Activated naive CD8-positive, alpha-beta T cell (primary cell): ENCODE measurements around the gene CACNB3.
"Not testable (repeated sequence)": the region's sequence is repeated elsewhere in the genome, so short reads cannot be mapped to it uniquely, and the experiment has no call there.

Experiments
- H3K27ac Mint-ChIP-seq: one replicate; pipeline ENCODE4 v1.8.0; 2021; ENCODE audit warnings: mixed read lengths
- H3K27me3 Mint-ChIP-seq: one replicate; pipeline ENCODE4 v1.8.0; 2021; ENCODE audit warnings: mixed read lengths
- H3K36me3 Mint-ChIP-seq: one replicate; pipeline ENCODE4 v1.8.0; 2021; ENCODE audit warnings: mixed read lengths
- H3K4me1 Mint-ChIP-seq: one replicate; pipeline ENCODE4 v1.8.0; 2021; ENCODE audit warnings: low read depth, mixed read lengths
- H3K4me3 Mint-ChIP-seq: one replicate; pipeline ENCODE4 v1.8.0; 2021; ENCODE audit warnings: mild to moderate bottlenecking, mixed read lengths
- H3K9me3 Mint-ChIP-seq: one replicate; pipeline ENCODE4 v1.8.0; 2021; ENCODE audit warnings: low read depth, mixed read lengths

CACNB3 gene

DNA sequence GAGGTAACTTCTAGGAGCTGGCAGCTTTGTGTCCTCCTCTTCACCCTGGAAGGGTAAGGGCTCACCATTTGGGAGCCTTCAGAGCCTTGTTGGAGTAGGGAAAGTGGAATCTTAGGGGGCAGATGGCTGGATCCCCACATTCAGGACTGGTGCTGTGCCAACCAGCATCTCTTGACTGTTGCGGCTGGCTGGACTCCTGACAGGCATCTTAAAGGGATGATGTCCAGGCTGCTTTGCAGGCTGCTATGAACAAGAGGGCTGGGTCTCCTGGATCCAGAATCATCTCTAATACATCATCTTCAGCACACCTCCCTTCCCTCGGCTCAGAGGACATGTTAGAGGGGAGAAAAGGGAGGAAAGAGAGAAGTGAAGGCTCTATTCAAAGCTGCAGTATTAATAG, 4.4 kb downstream of the CACNB3 start:
- H3K9me3 Mint-ChIP-seq = no peaks in the 10 kb centered on the region
- no peak overlapping the region for H3K4me3 Mint-ChIP-seq
- no peaks in the 10 kb centered on the region for H3K36me3 Mint-ChIP-seq
- H3K27ac Mint-ChIP-seq = no peak overlapping the region
- H3K4me1 Mint-ChIP-seq = peaks cover 8% of the 10 kb centered on the region
- no peaks in the 10 kb centered on the region for H3K27me3 Mint-ChIP-seq

DNA sequence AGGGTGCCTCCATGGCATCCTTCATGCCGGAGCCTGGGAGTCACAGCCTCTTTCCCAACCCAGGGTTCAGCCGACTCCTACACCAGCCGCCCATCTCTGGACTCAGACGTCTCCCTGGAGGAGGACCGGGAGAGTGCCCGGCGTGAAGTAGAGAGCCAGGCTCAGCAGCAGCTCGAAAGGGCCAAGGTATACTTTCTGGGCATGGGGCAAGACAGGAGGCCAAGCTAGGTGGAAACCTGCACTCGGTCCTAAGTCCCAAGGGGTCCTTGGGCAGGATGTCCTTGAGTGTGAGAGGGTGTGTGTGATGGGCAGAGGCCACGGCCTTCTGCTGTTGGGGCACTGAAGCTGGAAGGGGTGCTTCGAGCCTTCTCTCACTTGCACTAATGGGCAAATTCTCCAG, 5.0 kb downstream of the CACNB3 start:
- no peaks in the 10 kb centered on the region for H3K27me3 Mint-ChIP-seq
- H3K27ac Mint-ChIP-seq = no peak overlapping the region
- no peaks in the 10 kb centered on the region for H3K36me3 Mint-ChIP-seq
- peaks cover 4% of the 10 kb centered on the region for H3K4me1 Mint-ChIP-seq
- no peaks in the 10 kb centered on the region for H3K9me3 Mint-ChIP-seq
- no peak overlapping the region for H3K4me3 Mint-ChIP-seq

DNA sequence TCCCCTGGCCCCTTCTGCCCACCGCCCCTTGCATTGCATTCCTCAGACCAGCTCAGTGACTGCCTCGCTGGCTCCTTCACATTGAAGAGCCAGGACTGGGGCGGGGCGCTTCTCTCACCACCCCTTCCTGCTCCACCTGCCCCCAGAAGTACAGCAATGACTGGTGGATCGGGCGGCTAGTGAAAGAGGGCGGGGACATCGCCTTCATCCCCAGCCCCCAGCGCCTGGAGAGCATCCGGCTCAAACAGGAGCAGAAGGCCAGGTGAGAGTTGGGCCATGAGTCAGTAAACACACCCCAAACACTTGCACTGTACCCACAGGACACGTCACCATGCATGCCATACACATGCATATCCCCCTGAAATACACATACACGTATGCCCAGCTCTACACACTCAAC, 5.8 kb downstream of the CACNB3 start:
- Mint-ChIP-seq H3K4me1 (no peaks in the 10 kb centered on the region), H3K9me3 (no peaks in the 10 kb centered on the region), H3K4me3 (no peak overlapping the region), H3K27ac (no peak overlapping the region), H3K36me3 (no peaks in the 10 kb centered on the region), H3K27me3 (no peaks in the 10 kb centered on the region)

DNA sequence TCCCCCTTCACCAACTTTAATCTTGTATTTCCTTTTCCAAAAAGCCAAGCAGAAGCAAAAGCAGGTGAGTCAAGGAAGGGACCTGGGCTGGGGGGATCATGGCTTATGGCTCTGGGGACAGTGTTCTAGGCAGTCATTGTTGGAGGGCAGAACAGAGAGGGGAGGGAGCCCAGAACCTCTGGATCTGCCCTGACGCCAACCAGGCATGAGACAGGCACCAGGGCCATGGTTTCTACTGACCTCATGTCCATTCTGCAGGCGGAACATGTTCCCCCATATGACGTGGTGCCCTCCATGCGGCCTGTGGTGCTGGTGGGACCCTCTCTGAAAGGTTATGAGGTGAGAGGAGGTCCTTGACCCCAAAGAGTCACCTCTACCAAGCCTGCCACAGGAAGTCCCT, 6.6 kb downstream of the CACNB3 start:
- no peaks in the 10 kb centered on the region for H3K36me3 Mint-ChIP-seq
- H3K4me3 Mint-ChIP-seq = no peak overlapping the region
- peaks cover 2% of the 10 kb centered on the region for H3K4me1 Mint-ChIP-seq
- no peak overlapping the region for H3K27ac Mint-ChIP-seq
- H3K27me3 Mint-ChIP-seq = no peaks in the 10 kb centered on the region
- no peaks in the 10 kb centered on the region for H3K9me3 Mint-ChIP-seq

DNA sequence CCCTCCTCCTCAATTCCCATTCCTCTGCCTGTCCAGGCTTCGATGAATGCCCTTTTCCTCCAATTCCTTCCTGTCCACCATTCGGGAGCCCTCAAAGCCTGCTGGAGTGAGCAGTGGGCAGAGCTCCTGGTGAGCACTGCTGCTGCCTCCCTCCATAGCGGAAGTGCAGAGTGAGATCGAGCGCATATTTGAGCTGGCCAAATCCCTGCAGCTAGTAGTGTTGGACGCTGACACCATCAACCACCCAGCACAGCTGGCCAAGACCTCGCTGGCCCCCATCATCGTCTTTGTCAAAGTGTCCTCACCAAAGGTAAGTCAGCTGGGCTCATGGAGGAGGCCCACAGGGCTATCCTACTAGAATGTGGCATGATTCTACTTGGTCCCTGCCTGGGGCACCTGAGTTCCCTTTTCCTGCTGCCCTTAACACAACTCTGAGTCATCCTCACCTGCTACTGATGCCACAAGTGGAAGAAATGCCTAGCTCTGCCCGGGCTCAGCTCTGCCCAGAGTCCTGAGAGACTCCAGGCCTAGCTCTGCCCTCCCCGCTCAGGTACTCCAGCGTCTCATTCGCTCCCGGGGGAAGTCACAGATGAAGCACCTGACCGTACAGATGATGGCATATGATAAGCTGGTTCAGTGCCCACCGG, 8.0 kb downstream of the CACNB3 start:
- H3K27ac Mint-ChIP-seq = no peak overlapping the region
- peaks cover 2% of the 10 kb centered on the region for H3K4me1 Mint-ChIP-seq
- no peak overlapping the region for H3K4me3 Mint-ChIP-seq
- no peaks in the 10 kb centered on the region for H3K9me3 Mint-ChIP-seq
- H3K36me3 Mint-ChIP-seq = no peaks in the 10 kb centered on the region
- no peaks in the 10 kb centered on the region for H3K27me3 Mint-ChIP-seq

DNA sequence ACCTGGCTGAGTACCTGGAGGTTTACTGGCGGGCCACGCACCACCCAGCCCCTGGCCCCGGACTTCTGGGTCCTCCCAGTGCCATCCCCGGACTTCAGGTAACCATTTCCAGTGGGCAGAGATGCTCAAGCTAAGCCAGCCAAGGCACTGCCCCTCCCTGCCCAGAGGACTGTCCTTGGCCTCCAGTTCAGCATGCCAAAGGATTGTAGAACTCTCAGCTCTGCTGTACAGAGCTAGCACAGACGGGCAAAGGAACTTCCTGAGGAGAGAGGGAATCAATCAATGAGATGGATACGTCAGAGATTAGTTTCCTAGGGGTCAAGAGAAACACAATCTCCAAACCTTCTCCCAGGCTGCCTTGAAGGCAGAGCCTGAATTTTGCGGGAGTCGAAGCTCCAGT, 8.7 kb downstream of the CACNB3 start:
- H3K27ac Mint-ChIP-seq = no peak overlapping the region
- no peaks in the 10 kb centered on the region for H3K27me3 Mint-ChIP-seq
- H3K4me3 Mint-ChIP-seq = no peak overlapping the region
- H3K36me3 Mint-ChIP-seq = no peaks in the 10 kb centered on the region
- no peaks in the 10 kb centered on the region for H3K9me3 Mint-ChIP-seq
- peaks cover 2% of the 10 kb centered on the region for H3K4me1 Mint-ChIP-seq

DNA sequence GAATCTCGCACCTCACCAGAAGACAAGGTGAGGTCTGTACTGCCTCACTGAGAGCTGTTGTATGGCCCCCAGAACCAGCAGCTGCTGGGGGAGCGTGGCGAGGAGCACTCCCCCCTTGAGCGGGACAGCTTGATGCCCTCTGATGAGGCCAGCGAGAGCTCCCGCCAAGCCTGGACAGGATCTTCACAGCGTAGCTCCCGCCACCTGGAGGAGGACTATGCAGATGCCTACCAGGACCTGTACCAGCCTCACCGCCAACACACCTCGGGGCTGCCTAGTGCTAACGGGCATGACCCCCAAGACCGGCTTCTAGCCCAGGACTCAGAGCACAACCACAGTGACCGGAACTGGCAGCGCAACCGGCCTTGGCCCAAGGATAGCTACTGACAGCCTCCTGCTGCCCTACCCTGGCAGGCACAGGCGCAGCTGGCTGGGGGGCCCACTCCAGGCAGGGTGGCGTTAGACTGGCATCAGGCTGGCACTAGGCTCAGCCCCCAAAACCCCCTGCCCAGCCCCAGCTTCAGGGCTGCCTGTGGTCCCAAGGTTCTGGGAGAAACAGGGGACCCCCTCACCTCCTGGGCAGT, 9.3 kb downstream of the CACNB3 start:
- H3K9me3 Mint-ChIP-seq = no peaks in the 10 kb centered on the region
- H3K36me3 Mint-ChIP-seq = no peaks in the 10 kb centered on the region
- no peak overlapping the region for H3K4me3 Mint-ChIP-seq
- H3K27me3 Mint-ChIP-seq = no peaks in the 10 kb centered on the region
- no peak overlapping the region for H3K27ac Mint-ChIP-seq
- peaks cover 2% of the 10 kb centered on the region for H3K4me1 Mint-ChIP-seq

DNA sequence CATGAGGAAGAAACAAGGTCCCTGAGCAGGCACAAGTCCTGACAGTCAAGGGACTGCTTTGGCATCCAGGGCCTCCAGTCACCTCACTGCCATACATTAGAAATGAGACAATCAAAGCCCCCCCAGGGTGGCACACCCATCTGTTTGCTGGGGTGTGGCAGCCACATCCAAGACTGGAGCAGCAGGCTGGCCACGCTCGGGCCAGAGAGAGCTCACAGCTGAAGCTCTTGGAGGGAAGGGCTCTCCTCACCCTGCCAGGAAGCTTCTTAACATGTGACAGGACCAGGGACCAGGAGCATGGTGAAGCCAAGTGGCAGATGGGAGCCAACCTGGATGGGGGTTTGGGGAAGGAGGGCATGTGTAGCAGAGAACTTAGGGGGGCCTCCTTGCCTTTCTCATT, 10.0 kb downstream of the CACNB3 start:
- no peaks in the 10 kb centered on the region for H3K9me3 Mint-ChIP-seq
- no peaks in the 10 kb centered on the region for H3K36me3 Mint-ChIP-seq
- H3K4me3 Mint-ChIP-seq = no peak overlapping the region
- no peak overlapping the region for H3K27ac Mint-ChIP-seq
- peaks cover 2% of the 10 kb centered on the region for H3K4me1 Mint-ChIP-seq
- H3K27me3 Mint-ChIP-seq = no peaks in the 10 kb centered on the region

DNA sequence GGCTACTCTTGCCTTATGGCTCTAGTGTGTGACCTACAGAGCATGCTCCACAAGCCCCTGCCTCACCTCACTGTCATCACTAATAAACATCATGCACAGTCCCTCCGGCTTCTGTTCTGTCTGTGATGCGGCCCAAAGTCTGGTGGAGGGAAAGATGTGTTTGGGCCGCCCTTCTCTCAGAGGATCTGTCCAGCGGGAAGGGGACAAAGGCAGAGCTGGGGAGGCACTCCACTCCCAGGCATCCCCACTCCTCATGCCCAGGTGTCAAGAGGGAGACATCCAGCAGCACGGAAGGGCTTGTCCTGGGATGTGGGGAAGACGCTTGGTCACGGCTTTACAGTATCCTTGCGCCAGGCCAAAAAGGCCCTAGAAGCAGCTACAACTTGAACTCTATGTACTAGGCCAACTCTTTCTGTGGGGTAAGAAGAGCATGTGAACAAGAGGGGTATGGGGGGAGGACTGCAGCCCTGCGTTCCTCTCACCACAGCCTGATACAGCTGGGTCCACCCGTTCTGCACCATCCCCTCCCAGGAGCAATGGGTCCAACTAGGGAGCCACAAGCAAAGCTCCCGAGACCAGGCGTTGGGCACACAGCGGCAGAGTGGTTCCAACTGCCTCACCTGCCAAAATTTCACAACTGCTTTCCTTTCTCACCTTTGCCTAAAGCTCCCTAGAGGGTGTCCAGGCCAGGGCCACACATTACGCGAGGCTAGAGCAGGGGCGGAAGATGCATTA, 10.7 kb downstream of the CACNB3 start:
- H3K9me3 Mint-ChIP-seq = no peaks in the 10 kb centered on the region
- no peaks in the 10 kb centered on the region for H3K27me3 Mint-ChIP-seq
- H3K27ac Mint-ChIP-seq = no peak overlapping the region
- H3K4me3 Mint-ChIP-seq = no peak overlapping the region
- H3K4me1 Mint-ChIP-seq = peaks cover 2% of the 10 kb centered on the region
- H3K36me3 Mint-ChIP-seq = no peaks in the 10 kb centered on the region

DNA sequence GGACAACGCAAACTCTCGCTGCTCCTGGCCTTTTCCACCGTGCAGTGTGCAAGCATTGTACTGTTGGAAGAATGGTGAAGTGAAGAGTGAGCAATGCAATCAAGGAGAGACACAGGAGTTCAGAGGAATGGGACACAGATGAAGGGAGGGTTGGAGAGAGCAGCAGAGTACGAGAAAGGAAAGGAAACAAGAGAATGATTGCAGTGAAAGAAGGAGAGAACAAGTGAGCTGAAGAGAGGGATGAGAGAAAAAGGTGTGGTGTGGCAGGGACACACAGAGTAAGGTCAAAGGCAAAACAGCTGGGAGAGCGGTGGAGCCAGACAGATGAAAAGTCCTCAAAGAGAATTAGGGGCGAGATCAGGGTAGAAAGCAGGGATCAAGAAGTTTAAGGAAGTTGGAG, 13.0 kb downstream of the CACNB3 start:
- Mint-ChIP-seq H3K27ac (no peak overlapping the region), H3K27me3 (no peaks in the 10 kb centered on the region), H3K9me3 (no peaks in the 10 kb centered on the region), H3K4me1 (peaks cover 2% of the 10 kb centered on the region), H3K36me3 (no peaks in the 10 kb centered on the region), H3K4me3 (no peak overlapping the region)

DNA sequence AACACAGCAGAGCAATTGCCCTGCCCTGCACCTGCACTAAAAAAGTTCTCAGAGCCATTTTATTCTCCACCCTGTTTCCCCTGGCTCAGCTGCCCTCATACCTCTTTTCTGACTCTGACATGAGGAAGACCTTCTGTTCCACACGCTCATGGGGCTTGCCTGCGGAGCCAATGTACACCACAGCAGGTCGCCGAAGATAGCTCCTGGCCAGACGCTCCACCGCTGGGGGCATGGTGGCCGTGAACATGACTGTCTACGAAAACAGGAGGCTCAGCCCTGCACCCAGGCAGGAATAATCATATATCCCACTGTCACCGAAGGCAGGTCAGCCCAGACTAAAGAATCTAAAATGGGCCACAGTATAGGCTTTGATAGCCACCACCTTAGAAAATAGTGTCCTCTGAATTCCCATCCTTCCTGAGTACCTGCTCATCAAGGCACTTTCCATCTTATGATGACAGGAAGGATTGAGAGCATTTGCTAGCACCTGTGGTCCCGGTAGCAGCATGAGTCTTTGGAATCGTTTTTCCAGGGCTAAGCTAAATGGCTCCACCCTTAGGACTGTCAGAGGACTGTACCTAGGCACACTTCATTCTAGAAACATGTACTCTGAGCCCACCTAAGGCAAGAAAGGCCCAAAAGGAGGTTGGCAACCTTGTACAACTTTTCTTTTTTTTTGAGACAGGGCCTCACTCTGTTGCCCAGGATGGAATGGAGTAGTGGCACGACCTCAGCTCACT, 14.2 kb downstream of the CACNB3 start:
- Mint-ChIP-seq H3K4me3 (no peak overlapping the region), H3K27ac (no peak overlapping the region), H3K9me3 (no peaks in the 10 kb centered on the region), H3K27me3 (no peaks in the 10 kb centered on the region), H3K4me1 (peaks cover 2% of the 10 kb centered on the region), H3K36me3 (no peaks in the 10 kb centered on the region)

DNA sequence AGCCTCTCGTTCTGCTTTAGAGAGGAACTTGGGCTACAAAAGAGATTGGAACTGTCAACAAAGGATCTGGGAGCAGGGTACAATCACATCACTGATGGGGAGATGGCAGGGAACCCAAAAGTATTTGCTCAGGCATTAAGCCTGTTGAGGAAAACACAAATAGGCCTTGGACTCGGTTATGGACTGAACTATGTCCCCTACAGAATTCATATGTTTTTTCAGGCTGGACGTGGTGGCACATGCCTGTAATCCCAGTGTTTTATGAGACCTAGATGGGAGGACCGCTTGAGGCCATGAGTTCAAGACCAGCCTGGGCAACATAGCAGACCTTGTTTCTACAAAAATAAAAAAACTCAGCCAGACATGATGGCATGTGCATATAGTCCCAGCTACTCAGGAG, 19.8 kb downstream of the CACNB3 start:
- Mint-ChIP-seq H3K4me3 (no peak overlapping the region), H3K36me3 (peaks cover 4% of the 10 kb centered on the region)

DNA sequence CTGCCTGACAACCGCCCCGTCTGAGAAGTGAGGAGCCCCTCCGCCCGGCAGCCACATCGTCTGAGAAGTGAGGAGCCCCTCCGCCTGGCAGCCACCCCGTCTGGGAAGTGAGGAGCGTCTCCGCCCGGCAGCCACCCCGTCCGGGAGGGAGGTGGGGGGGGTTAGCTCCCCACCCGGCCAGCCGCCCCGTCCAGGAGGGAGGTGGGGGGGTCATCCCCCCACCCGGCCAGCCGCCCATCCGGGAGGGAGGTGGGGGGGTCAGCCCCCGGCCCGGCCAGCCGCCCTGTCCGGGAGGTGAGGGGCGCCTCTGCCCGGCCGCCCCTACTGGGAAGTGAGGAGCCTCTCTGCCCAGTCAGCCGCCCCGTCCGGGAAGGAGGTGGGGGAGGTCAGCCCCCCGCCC, 23.7 kb downstream of the CACNB3 start:
- H3K36me3 Mint-ChIP-seq = not testable (repeated sequence)

More for the DNA sequence above, 19.8 kb downstream of the CACNB3 start:
- Mint-ChIP-seq H3K27me3 (no peaks in the 10 kb centered on the region), H3K4me1 (no peaks in the 10 kb centered on the region), H3K9me3 (no peaks in the 10 kb centered on the region), H3K27ac (no peak overlapping the region)

DNA sequence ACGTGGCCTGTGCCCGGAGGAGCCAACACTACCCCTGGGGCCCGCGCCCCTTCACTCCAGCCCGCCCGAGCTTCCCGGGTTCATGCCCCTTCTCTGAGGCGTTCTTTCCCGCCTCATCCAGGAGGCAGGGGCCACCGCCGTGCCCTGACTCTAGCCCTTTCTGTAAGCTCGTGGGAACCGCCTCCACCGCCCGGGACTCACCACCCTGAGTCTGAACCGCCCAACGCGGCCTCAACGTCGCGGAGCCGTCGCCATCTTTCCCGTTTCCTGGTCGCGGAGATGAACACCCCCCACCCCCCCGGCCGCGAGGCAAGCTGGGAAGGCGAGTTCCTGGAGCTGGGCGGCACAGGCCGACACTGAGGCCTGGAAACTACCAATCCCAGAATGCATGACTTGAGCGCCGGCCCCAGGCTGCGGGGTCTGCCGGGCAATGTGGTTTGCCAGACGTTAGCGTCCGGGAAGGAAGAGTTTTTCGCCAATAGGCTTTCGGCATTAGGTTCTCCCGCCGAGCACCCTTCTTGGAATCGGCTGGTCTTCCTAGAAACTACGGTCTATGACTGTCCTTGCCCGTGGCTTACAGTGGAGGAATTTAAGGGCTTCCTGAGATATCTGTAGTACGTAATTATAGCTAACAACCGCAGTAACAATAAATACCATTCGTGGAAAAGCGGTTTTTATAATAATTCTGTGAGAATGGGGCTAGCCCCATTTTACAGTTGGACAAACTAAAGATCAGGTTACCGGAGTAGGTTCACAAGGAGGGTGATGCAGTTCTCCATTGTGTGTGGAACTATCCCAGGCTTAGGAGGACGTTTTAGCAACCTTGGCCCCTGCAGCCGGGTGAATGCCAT, 33.8 kb downstream of the CACNB3 start, which contains the start of gene DDX23:
Gene DDX23 (minus strand): TSS at position 281 of the 851 bp plus-strand sequence. CDS start 6,381 bp downstream, outside the sequence.
- H3K36me3 Mint-ChIP-seq = peaks cover 10% of the 10 kb centered on the region
- peak within 1 kb of the TSS; percentile 94 for H3K27ac Mint-ChIP-seq
- no peaks in the 10 kb centered on the region for H3K9me3 Mint-ChIP-seq
- peaks cover 36% of the 10 kb centered on the region for H3K4me1 Mint-ChIP-seq
- H3K4me3 Mint-ChIP-seq = peak within 1 kb of the TSS; percentile 93
- H3K27me3 Mint-ChIP-seq = no peaks in the 10 kb centered on the region

More for the DNA sequence above, 23.7 kb downstream of the CACNB3 start:
- H3K9me3 Mint-ChIP-seq, H3K27ac Mint-ChIP-seq, H3K4me3 Mint-ChIP-seq, H3K27me3 Mint-ChIP-seq: not testable (repeated sequence)
- peaks cover 11% of the 10 kb centered on the region for H3K4me1 Mint-ChIP-seq
